ENCODE results near the gene POLRMT. TPM values are rescaled to one million over a fixed set of nuclear protein-coding genes. Genes with fewer than 3 reads are reported as not detected.
A peak's percentile ranks its signal among the peaks of the same experiment; 100 is the strongest.
"Not testable (repeated sequence)": the region's sequence is repeated elsewhere in the genome, so short reads cannot be mapped to it uniquely, and the experiment has no call there.

Gene POLRMT
- total and polyA plus RNA-seq, 5 donors = 36.1 to 46.4 (median 44.8) TPM

DNA sequence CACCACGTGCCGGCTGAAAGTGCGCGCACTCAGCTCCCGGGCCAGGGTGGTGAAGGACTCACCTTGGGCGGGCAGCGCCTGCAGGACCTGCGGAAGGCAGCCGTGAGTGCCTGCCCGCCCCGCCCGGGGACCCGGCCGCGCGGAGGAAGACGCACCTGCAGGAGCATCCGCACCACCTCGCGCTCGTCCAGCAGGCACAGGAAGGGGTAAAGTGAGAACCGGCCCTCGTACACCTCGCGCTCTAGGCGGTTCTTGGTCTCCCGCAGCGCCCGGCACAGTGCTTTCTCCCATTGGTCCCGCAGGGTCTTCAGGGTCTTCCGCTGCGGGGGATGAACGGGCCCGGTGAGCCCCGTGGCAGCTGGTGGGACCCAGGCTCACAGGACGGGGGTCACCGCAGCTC, 10.7 kb downstream of the POLRMT start:
- intact Hi-C loops (cut with DNase I) = no loop called here
- Histone ChIP-seq H3K9me3 (ENCODE audit: control insufficient read depth, low read length) (no peaks in the 10 kb centered on the region), H3K27ac (ENCODE audit: low read length) (no peak overlapping the region), H3K4me1 (ENCODE audit: control insufficient read depth, insufficient read depth, low read length) (no peaks in the 10 kb centered on the region), H3K27me3 (ENCODE audit: control insufficient read depth, insufficient read depth) (no peaks in the 10 kb centered on the region), H3K4me3 (ENCODE audit: low read length) (no peak overlapping the region)
- ATAC-seq (no peak), DNase-seq (no peak)
- WGBS = 96% methylated on average over 37 of the region's 37 CpGs

DNA sequence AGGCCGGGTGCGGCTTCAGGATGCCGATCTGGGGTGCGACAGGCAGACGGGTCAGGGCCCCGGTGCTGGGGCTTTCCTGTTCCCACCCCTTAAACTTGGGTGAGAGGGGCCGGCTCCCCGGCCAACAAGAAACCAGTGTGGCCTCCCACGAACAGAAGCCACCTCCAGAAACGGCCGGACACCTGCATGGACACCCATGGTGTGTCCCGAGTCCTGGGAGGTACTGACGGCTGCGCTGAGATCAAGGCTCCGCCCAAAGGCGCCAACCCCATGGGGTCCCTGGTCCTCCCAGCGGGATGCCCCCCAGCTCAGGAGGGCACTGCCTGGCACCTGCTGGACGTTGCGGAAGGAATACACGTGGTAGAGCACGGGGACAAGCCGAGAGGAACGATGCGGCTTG, 11.5 kb downstream of the POLRMT start:
- ATAC-seq = no peak

DNA sequence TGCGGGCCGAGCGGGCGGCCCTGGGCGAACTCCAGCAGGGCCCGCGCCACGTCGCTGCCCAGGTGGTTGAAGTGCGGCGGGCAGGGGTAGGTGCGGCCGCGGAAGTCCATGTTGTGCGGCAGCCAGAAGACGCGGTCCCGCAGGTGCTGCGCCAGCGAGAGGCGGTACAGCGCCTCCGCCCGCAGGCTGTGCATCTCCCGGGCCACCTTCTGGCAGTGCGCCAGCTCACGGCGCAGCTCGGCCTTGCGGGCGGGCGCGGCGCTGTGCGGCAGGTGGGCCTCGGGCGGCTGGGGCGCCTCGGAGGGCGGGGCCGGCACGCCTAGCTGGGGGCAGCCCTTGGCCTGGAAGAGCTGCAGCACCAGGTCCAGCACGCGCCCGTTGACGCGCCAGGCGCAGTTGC, 12.1 kb downstream of the POLRMT start:
- peak in 1 of 3 donors; percentile 54 for DNase-seq
- H3K27me3 ChIP-seq (ENCODE audit: control insufficient read depth, insufficient read depth); H3K9me3 ChIP-seq (ENCODE audit: control insufficient read depth, low read length); ATAC-seq; intact Hi-C loops (cut with DNase I); H3K27ac ChIP-seq (ENCODE audit: low read length); H3K4me3 ChIP-seq (ENCODE audit: low read length); H3K4me1 ChIP-seq (ENCODE audit: control insufficient read depth, insufficient read depth, low read length): not testable (repeated sequence)
- 98% methylated on average over 48 of the region's 48 CpGs for WGBS

More for the DNA sequence above, 11.5 kb downstream of the POLRMT start:
- intact Hi-C loops (cut with DNase I) = no loop called here
- 92% methylated on average over 24 of the region's 24 CpGs for WGBS
- no peak overlapping the region for H3K4me3 ChIP-seq (ENCODE audit: low read length)
- DNase-seq = peak in 1 of 3 donors; percentile 41
- no peaks in the 10 kb centered on the region for H3K4me1 ChIP-seq (ENCODE audit: control insufficient read depth, insufficient read depth, low read length)
- no peaks in the 10 kb centered on the region for H3K27me3 ChIP-seq (ENCODE audit: control insufficient read depth, insufficient read depth)
- no peak overlapping the region for H3K27ac ChIP-seq (ENCODE audit: low read length)
- H3K9me3 ChIP-seq (ENCODE audit: control insufficient read depth, low read length) = no peaks in the 10 kb centered on the region

DNA sequence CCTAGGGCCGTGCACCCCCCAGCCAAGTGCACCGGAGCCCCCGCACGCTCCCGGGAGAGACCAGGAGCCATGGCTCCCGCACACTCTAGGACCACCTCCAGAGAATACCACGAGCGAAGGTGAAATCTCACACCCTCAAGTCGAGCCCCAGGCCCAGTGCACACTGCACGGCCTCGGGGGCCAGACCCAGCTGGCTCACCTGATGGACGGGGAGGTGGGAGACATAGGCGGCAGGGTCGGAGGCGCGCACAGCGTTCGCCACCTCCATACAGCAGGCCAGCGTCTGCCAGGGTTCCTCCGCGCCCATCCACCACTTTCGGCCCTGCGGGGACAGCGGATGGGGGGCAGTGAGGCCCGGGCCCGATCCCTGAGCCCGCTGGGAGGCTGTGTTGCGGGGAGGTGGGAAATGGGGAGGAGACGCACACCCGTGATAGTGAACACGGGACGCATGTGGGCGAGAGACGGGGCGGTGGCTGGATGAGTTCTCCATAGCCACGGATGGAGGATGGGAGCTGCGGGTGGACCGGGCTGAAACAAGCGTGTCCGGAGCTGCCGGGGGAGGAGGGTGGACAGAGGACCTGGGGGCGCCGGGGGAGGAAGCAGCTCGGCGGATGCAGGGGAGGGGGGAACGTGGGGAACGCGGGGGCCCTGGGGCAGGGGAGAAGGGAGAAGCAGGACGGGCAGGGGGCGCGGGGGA, 13.0 kb downstream of the POLRMT start:
- Histone ChIP-seq H3K4me3 (ENCODE audit: low read length) (no peak overlapping the region), H3K27ac (ENCODE audit: low read length) (no peak overlapping the region), H3K27me3 (ENCODE audit: control insufficient read depth, insufficient read depth) (no peaks in the 10 kb centered on the region), H3K9me3 (ENCODE audit: control insufficient read depth, low read length) (no peaks in the 10 kb centered on the region), H3K4me1 (ENCODE audit: control insufficient read depth, insufficient read depth, low read length) (no peaks in the 10 kb centered on the region)
- intact Hi-C loops (cut with DNase I) = no loop called here
- ATAC-seq (no peak), DNase-seq (peak in 1 of 3 donors; percentile 44)
- WGBS = 93% methylated on average over 51 of the region's 51 CpGs

DNA sequence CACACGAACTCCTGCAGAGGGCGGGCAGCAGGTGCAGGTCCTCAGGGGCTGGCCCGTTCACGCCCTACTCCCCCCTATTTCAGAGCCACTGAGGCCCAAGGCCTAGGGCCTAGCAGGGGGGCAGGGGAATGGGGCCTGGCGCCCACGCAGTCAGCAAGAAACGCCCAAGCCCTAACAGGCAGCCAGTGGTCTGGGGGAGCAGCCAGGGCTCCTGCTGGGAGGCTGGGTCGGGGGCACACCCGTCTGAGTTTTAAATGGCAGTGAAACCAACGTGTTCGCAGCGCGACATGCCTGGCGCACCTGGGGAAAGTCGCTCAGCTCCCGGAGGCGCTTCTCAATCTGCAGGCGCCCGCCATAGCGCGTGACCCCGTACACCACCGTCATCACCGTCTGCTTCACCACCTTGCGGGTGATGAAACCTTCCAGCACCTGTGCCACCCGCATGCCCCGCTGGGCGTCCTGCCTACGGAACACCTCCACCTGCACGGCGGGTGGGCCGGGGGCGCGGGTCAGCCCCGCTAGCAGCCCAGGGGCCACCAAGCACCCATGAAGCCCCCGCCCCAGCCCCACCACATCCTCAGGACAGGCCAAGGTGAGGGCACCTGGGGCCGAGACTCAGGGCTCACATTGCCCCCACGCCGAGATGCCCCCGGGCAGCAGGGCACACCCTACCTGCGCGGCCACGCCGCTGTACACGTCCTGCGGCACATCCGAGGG, 13.9 kb downstream of the POLRMT start:
- H3K27ac ChIP-seq (ENCODE audit: low read length) = no peak overlapping the region
- H3K27me3 ChIP-seq (ENCODE audit: control insufficient read depth, insufficient read depth) = no peaks in the 10 kb centered on the region
- intact Hi-C loops (cut with DNase I) = no loop called here
- no peaks in the 10 kb centered on the region for H3K4me1 ChIP-seq (ENCODE audit: control insufficient read depth, insufficient read depth, low read length)
- DNase-seq = peak in 2 of 3 donors; percentile 44 to 49
- 95% methylated on average over 47 of the region's 47 CpGs for WGBS
- no peak overlapping the region for H3K4me3 ChIP-seq (ENCODE audit: low read length)
- no peaks in the 10 kb centered on the region for H3K9me3 ChIP-seq (ENCODE audit: control insufficient read depth, low read length)
- ATAC-seq = no peak

DNA sequence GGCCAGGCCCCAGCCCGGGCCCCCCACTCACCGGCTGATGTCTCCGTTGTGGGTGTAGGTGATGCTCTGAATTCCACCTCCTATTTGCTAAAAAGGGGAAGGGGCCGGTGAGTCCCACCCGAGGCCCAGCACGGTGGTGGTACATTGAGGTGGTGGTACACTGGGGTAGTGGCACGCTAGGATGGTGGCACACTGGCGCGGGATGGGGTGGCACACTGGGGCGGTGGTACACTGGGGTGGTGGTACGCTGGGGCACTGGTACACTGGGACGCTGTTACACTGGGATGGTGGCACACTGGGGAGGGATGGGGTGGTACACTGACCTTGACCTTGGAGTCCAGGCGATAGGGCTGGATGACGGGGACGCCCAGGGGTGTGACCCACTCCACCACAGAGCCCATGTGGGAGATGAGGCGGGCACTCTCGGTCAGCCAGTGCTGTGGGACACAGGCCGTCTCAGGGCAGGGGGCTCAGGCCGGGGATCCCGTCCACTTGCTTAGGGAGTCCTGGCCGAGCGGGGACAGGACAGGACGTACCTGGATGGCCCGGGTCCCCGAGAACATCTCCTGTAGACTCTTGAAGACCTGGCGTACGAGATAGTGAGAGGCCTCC, 14.6 kb downstream of the POLRMT start:
- ATAC-seq (no peak), DNase-seq (peak in 1 of 3 donors; percentile 39)
- H3K4me3 ChIP-seq (ENCODE audit: low read length) = no peak overlapping the region
- H3K27me3 ChIP-seq (ENCODE audit: control insufficient read depth, insufficient read depth) = no peaks in the 10 kb centered on the region
- no peaks in the 10 kb centered on the region for H3K9me3 ChIP-seq (ENCODE audit: control insufficient read depth, low read length)
- intact Hi-C loops (cut with DNase I) = no loop called here
- no peaks in the 10 kb centered on the region for H3K4me1 ChIP-seq (ENCODE audit: control insufficient read depth, insufficient read depth, low read length)
- 94% methylated on average over 27 of the region's 27 CpGs for WGBS
- H3K27ac ChIP-seq (ENCODE audit: low read length) = no peak overlapping the region

DNA sequence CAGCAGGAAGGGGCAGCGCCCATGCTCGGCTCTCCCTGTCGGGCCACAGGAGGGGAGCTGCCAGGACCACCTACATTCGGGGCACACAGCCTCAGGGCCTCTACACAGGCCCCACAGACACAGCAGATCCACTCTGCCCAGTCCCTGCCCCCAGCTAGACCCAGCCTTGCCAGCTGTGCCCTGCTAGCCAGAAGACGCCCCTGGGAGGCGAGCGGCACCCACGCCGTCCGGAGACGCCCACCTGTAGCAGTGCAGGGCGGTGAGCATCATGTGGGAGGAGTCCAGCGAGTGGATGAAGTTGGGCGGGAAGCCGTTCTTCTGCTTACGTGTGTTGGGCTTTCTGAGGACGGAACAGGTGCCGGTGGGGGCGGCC, 15.1 kb downstream of the POLRMT start:
- peak in 1 of 3 donors; percentile 31 for DNase-seq
- intact Hi-C loops (cut with DNase I) = no loop called here
- H3K4me3 ChIP-seq (ENCODE audit: low read length) = no peak overlapping the region
- H3K4me1 ChIP-seq (ENCODE audit: control insufficient read depth, insufficient read depth, low read length) = no peaks in the 10 kb centered on the region
- no peak for ATAC-seq
- H3K9me3 ChIP-seq (ENCODE audit: control insufficient read depth, low read length) = no peaks in the 10 kb centered on the region
- 90% methylated on average over 19 of the region's 19 CpGs for WGBS
- H3K27me3 ChIP-seq (ENCODE audit: control insufficient read depth, insufficient read depth) = no peaks in the 10 kb centered on the region
- no peak overlapping the region for H3K27ac ChIP-seq (ENCODE audit: low read length)

DNA sequence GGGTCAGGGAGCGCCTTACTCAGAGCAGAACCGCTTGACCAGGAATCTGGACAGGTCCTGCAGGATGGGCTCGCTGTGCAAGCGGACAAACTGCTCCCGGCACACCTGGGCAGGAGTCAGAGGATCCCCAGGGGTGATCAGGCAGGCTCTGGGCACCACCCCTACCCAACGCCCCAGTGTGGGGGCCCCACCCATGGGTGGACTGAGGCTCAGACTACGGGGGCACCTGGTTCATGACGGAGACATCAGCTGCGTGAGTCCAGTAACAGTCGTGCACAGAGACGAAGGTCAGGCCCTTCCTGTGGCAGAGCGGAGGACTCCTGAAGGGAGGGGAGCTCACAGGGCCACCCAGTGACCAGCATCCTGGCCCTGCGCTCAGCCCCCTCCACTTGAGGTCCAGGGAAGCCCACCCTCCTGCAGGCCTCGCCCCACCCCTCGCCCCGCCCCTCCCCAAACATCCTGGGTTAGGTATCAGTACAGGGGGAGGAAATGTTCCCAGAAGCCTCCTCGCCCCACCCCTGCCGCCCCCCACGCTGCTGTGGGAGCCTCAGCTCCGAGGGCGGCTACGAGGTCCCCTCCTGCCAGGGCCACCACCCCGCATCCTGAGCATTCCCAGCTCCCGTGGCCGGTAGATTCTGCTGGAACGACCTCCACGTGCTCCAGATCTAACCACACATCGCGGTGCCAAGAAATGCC, 15.6 kb downstream of the POLRMT start:
- no peak for ATAC-seq
- 88% methylated on average over 29 of the region's 29 CpGs for WGBS
- H3K4me3 ChIP-seq (ENCODE audit: low read length) = no peak overlapping the region
- no peaks in the 10 kb centered on the region for H3K9me3 ChIP-seq (ENCODE audit: control insufficient read depth, low read length)
- H3K27ac ChIP-seq (ENCODE audit: low read length) = no peak overlapping the region
- no peaks in the 10 kb centered on the region for H3K4me1 ChIP-seq (ENCODE audit: control insufficient read depth, insufficient read depth, low read length)
- intact Hi-C loops (cut with DNase I) = no loop called here
- DNase-seq = no peak
- no peaks in the 10 kb centered on the region for H3K27me3 ChIP-seq (ENCODE audit: control insufficient read depth, insufficient read depth)

DNA sequence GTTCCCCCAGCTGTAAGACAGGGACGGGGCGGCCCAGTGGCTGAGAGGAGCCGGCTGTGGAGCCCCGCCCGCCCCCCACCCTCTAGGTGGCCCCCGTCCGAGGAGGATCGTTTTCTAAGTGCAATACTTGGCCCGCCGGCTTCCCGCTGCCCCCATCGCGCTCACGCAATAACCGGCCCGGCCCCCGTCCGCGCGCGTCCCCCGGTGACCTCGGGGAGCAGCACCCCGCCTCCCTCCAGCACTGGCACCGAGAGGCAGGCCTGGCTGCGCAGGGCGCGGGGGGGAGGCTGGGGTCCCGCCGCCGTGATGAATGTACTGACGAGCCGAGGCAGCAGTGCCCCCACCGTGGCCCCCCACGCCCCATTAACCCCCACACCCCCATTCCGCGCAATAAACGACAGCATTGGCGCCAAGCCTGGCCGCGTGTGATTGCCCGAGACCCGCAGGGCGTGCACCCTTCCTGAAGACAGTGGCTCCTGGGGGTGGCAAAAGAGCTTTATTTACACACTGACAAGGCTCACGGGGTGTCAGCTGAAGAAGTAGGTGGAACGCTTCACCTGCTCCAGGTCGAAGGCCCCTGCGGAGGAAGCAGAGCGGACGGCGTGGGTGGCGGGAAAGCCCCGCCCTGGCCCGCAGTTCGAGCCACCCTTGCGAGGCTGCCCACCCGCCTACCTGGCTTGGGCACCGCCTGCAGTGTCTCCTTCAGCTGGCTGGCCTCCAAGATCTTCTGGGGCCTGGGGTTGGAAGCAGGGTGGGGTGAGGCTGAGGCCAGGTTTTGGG, 16.4 kb downstream of the POLRMT start:
- DNase-seq = peak in 1 of 3 donors; percentile 55
- WGBS = 88% methylated on average over 58 of the region's 58 CpGs
- Histone ChIP-seq H3K9me3 (ENCODE audit: control insufficient read depth, low read length) (no peaks in the 10 kb centered on the region), H3K27ac (ENCODE audit: low read length) (no peak overlapping the region), H3K4me1 (ENCODE audit: control insufficient read depth, insufficient read depth, low read length) (no peaks in the 10 kb centered on the region), H3K4me3 (ENCODE audit: low read length) (no peak overlapping the region), H3K27me3 (ENCODE audit: control insufficient read depth, insufficient read depth) (no peaks in the 10 kb centered on the region)
- no peak for ATAC-seq
- intact Hi-C loops (cut with DNase I) = no loop called here

DNA sequence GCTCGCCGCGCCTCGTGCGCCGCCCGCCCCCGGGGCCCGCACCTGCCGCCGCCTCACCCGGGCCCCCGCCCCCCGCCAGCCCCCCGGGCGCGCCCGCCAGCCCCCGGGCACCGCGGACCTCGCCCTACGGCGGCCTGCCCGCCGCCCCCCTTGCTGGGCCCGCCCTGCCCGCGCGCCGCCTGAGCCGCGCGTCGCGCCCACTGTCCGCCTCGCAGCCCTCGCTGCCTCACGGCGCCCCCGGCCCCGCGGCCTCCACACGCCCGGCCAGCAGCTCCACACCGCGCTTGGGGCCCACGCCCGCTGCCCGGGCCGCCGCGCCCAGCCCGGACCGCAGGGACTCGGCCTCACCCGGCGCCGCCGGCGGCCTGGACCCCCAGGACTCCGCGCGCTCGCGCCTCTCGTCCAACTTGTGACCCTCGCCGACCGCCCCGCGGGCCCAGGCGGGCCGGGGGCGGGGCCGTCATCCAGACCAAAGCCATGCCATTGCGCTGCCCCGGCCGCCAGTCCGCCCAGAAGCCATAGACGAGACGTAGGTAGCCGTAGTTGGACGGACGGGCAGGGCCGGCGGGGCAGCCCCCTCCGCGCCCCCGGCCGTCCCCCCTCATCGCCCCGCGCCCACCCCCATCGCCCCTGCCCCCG, 17.2 kb downstream of the POLRMT start:
- H3K4me1 ChIP-seq (ENCODE audit: control insufficient read depth, insufficient read depth, low read length) = no peaks in the 10 kb centered on the region
- H3K9me3 ChIP-seq (ENCODE audit: control insufficient read depth, low read length) = no peaks in the 10 kb centered on the region
- no peak overlapping the region for H3K27ac ChIP-seq (ENCODE audit: low read length)
- ATAC-seq (no peak), DNase-seq (no peak)
- no peaks in the 10 kb centered on the region for H3K27me3 ChIP-seq (ENCODE audit: control insufficient read depth, insufficient read depth)
- WGBS = 13% methylated on average over 82 of the region's 97 CpGs
- H3K4me3 ChIP-seq (ENCODE audit: low read length) = no peak overlapping the region
- intact Hi-C loops (cut with DNase I) = no loop called here
